ENCODE measurements around the gene CROCC2. TPM values are rescaled to one million over a fixed set of nuclear protein-coding genes. Genes with fewer than 3 reads are reported as not detected.
A peak's percentile ranks its signal among the peaks of the same experiment; 100 is the strongest.

CROCC2 gene
- polyA plus RNA-seq, 1 experiment = not detected

GRCh38 chr2:240913810-240914644, 7.9 kb downstream of the CROCC2 start:
- DNase-seq (ENCODE audit: low read depth, low spot score) = no peak
- ChIA-PET CTCF (interaction anchor here (0.5 to 2.8 kb wide), 23 partner anchors 13 to 429 kb away, joined by 3 to 19 read pairs (median 4); partner anchors contain the start of genes MTERF4 and SNED1), POLR2A (interaction anchor here (0.6 to 1.0 kb wide), 2 partner anchors 17 to 67 kb away, joined by 3 to 5 read pairs; no protein-coding TSS in a partner anchor)
- H3K27me3 ChIP-seq (ENCODE audit: control insufficient read depth, insufficient read depth, low read length) = no peaks in the 10 kb centered on the region
- peak; percentile 91 for TF ChIP-seq CTCF (IDR thresholded peaks at IDR 0.05; ENCODE audit: low read depth, low read length)
- H3K27ac ChIP-seq (ENCODE audit: low read depth, low read length) = no peak overlapping the region
- no peak overlapping the region for H3K4me3 ChIP-seq (ENCODE audit: low read depth, low read length)
- no peaks in the 10 kb centered on the region; the same call in 1 of the 2 replicates for H3K9me3 ChIP-seq (ENCODE audit: control insufficient read depth, insufficient read depth, low read length)

GRCh38 chr2:240914645-240915525, 8.7 kb downstream of the CROCC2 start:
- CTCF ChIA-PET = interaction anchor here (0.6 to 2.8 kb wide), 20 partner anchors 12 to 352 kb away, joined by 3 to 19 read pairs (median 4); partner anchors contain the start of genes MTERF4 and SNED1
- no peaks in the 10 kb centered on the region for H3K27me3 ChIP-seq (ENCODE audit: control insufficient read depth, insufficient read depth, low read length)
- H3K9me3 ChIP-seq (ENCODE audit: control insufficient read depth, insufficient read depth, low read length) = no peaks in the 10 kb centered on the region; the same call in 1 of the 2 replicates
- DNase-seq (ENCODE audit: low read depth, low spot score) = no peak
- no peak overlapping the region for H3K27ac ChIP-seq (ENCODE audit: low read depth, low read length)
- no peak overlapping the region for H3K4me3 ChIP-seq (ENCODE audit: low read depth, low read length)
- no peak for TF ChIP-seq CTCF (IDR thresholded peaks at IDR 0.05; ENCODE audit: low read depth, low read length)
- POLR2A ChIA-PET = interaction anchor here (0.6 to 1.0 kb wide), 3 partner anchors 17 to 174 kb away, joined by 3 to 5 read pairs (median 3); no protein-coding TSS in a partner anchor

GRCh38 chr2:240915526-240916341, 9.6 kb downstream of the CROCC2 start:
- H3K27ac ChIP-seq (ENCODE audit: low read depth, low read length) = no peak overlapping the region
- POLR2A ChIA-PET = interaction anchor here (0.7 to 1.2 kb wide), 2 partner anchors 83 to 173 kb away, joined by 3 to 4 read pairs; partner anchors contain the start of gene SNED1
- CTCF ChIA-PET = interaction anchor here (1.1 to 2.3 kb wide), 8 partner anchors 11 to 187 kb away, joined by 3 to 19 read pairs (median 4); partner anchors contain the start of gene MTERF4

More at GRCh38 chr2:240915526-240916341, 9.6 kb downstream of the CROCC2 start:
- no peaks in the 10 kb centered on the region for H3K27me3 ChIP-seq (ENCODE audit: control insufficient read depth, insufficient read depth, low read length)
- no peaks in the 10 kb centered on the region; the same call in 1 of the 2 replicates for H3K9me3 ChIP-seq (ENCODE audit: control insufficient read depth, insufficient read depth, low read length)
- H3K4me3 ChIP-seq (ENCODE audit: low read depth, low read length) = no peak overlapping the region
- no peak for DNase-seq (ENCODE audit: low read depth, low spot score)
- no peak for TF ChIP-seq CTCF (IDR thresholded peaks at IDR 0.05; ENCODE audit: low read depth, low read length)

All from AG04450 (cell line).